Measurements from ENCODE around the gene KLRB1. TPM values are rescaled to one million over a fixed set of nuclear protein-coding genes. Genes with fewer than 3 reads are reported as not detected.
"Not testable (repeated sequence)": the region's sequence is repeated elsewhere in the genome, so short reads cannot be mapped to it uniquely, and the experiment has no call there.

The KLRB1 gene
- total RNA-seq, 1 donor from 2014 or later = not detected

- no peak overlapping the region for H3K4me3 Mint-ChIP-seq
- no peak for TF ChIP-seq CTCF (IDR thresholded peaks at IDR 0.05)
- H3K4me1 Mint-ChIP-seq = peaks cover 2% of the 10 kb centered on the region
- POLR2A ChIA-PET = no interaction called here
- DNase-seq (no peak), ATAC-seq (ENCODE audit: low read depth) (no peak)
- no peaks in the 10 kb centered on the region for H3K27me3 Mint-ChIP-seq
- no peaks in the 10 kb centered on the region for H3K36me3 Mint-ChIP-seq (ENCODE audit: low read depth)
- no peaks in the 10 kb centered on the region for H3K9me3 Mint-ChIP-seq
- CTCF ChIA-PET = no interaction called here
- intact Hi-C loops (cut with micrococcal nuclease) = no loop called here
- H3K27ac Mint-ChIP-seq = no peak overlapping the region
Measured at GRCh38 chr12:9606736-9607372, 862 bp downstream of the KLRB1 start.

DNA sequence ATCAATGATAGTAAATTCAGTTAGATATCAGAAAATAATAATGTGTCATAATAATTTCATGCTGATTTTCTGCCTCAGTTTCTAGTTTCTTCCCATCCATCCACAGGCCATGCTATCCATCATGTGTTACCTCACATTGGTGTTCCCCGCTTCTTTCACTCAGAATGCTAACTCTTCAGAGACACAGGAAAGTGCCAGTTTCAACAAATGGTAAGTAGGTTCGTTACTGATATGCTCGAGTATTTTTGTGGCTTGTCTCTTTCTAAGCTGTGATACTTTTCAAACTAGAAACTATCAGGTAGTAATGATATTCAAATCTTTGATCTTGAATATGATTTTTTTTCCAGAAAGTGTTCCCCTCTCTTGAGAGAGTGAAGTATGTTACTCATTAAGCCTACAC, 1.5 kb downstream of the KLRB1 start:
- DNase-seq (no peak), ATAC-seq (ENCODE audit: low read depth) (no peak)
- no peak for TF ChIP-seq CTCF (IDR thresholded peaks at IDR 0.05)
- ChIA-PET POLR2A (no interaction called here), CTCF (no interaction called here)
- H3K27me3 Mint-ChIP-seq = no peaks in the 10 kb centered on the region
- no peaks in the 10 kb centered on the region for H3K36me3 Mint-ChIP-seq (ENCODE audit: low read depth)
- H3K4me3 Mint-ChIP-seq = no peak overlapping the region
- H3K9me3 Mint-ChIP-seq = no peaks in the 10 kb centered on the region
- intact Hi-C loops (cut with micrococcal nuclease) = no loop called here
- peaks cover 2% of the 10 kb centered on the region for H3K4me1 Mint-ChIP-seq
- no peak overlapping the region for H3K27ac Mint-ChIP-seq

- DNase-seq = no peak
- POLR2A ChIA-PET = no interaction called here
- Mint-ChIP-seq H3K4me3 (no peak overlapping the region), H3K27me3 (no peaks in the 10 kb centered on the region), H3K27ac (no peak overlapping the region), H3K9me3 (no peaks in the 10 kb centered on the region), H3K4me1 (no peaks in the 10 kb centered on the region), H3K36me3 (ENCODE audit: low read depth) (no peaks in the 10 kb centered on the region)
- intact Hi-C loops (cut with micrococcal nuclease) = no loop called here
- CTCF ChIA-PET = no interaction called here
- TF ChIP-seq CTCF (IDR thresholded peaks at IDR 0.05) = no peak
- ATAC-seq (ENCODE audit: low read depth) = no peak
Measured at GRCh38 chr12:9605483-9605882, 2.2 kb downstream of the KLRB1 start.

GRCh38 chr12:9604287-9604686, 3.4 kb downstream of the KLRB1 start:
- intact Hi-C loops (cut with micrococcal nuclease) = no loop called here
- CTCF ChIA-PET = no interaction called here
- Mint-ChIP-seq H3K9me3 (no peaks in the 10 kb centered on the region), H3K4me1 (no peaks in the 10 kb centered on the region), H3K36me3 (ENCODE audit: low read depth) (no peaks in the 10 kb centered on the region), H3K4me3 (no peak overlapping the region), H3K27me3 (no peaks in the 10 kb centered on the region), H3K27ac (no peak overlapping the region)
- POLR2A ChIA-PET = no interaction called here
- TF ChIP-seq CTCF (IDR thresholded peaks at IDR 0.05) = no peak
- DNase-seq (no peak), ATAC-seq (ENCODE audit: low read depth) (no peak)

GRCh38 chr12:9600426-9600825, 7.3 kb downstream of the KLRB1 start:
- intact Hi-C loops (cut with micrococcal nuclease); H3K9me3 Mint-ChIP-seq; H3K4me1 Mint-ChIP-seq; H3K27me3 Mint-ChIP-seq; H3K27ac Mint-ChIP-seq; CTCF ChIA-PET; DNase-seq; H3K36me3 Mint-ChIP-seq (ENCODE audit: low read depth); H3K4me3 Mint-ChIP-seq; ATAC-seq (ENCODE audit: low read depth); POLR2A ChIA-PET: not testable (repeated sequence)

GRCh38 chr12:9598363-9598762, 9.4 kb downstream of the KLRB1 start:
- intact Hi-C loops (cut with micrococcal nuclease) = no loop called here
- POLR2A ChIA-PET = no interaction called here
- no peaks in the 10 kb centered on the region for H3K36me3 Mint-ChIP-seq (ENCODE audit: low read depth)
- H3K27me3 Mint-ChIP-seq = no peaks in the 10 kb centered on the region
- H3K27ac Mint-ChIP-seq = no peak overlapping the region
- no peaks in the 10 kb centered on the region for H3K4me1 Mint-ChIP-seq
- no peaks in the 10 kb centered on the region for H3K9me3 Mint-ChIP-seq
- ATAC-seq (ENCODE audit: low read depth) (no peak), DNase-seq (no peak)
- no peak for TF ChIP-seq CTCF (IDR thresholded peaks at IDR 0.05)
- H3K4me3 Mint-ChIP-seq = no peak overlapping the region
- CTCF ChIA-PET = no interaction called here
